DMS 273 (cell line): ENCODE measurements around the gene C8A.

Source experiments
- DNase-seq: peaks from one replicate; lab custom pipeline; 2025; ENCODE audit not compliant: unreplicated experiment; lab: John Stamatoyannopoulos, UW

Gene C8A

DNA sequence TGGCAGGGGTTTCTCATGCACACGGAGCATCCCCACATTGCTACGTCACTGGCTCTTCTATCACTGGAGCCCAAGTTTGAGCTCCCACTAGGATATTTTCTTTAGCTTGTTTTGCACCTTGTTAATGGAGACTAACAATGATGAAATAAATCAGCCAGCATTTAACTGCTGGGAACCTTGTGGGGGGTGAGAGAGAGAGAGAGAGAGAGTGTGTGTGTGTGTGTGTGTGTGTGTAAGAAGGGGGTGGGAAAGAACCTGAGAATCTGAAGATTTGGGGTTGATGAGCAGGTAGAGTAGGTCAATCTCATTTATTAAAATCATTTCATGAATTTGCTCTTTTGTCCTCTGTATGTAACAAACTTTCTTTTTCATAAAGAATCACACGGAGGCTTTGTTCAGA is 110.6 kb downstream of the C8A start:
- DNase-seq = no peak

- no peak for DNase-seq
Measured at GRCh38 chr1:56965916-56966697, 111.5 kb downstream of the C8A start, which contains the start of gene C8B. Gene C8B, minus strand, starts transcription at chr1:56966015. Its CDS starts 67 bp downstream, at chr1:56965948.

DNA sequence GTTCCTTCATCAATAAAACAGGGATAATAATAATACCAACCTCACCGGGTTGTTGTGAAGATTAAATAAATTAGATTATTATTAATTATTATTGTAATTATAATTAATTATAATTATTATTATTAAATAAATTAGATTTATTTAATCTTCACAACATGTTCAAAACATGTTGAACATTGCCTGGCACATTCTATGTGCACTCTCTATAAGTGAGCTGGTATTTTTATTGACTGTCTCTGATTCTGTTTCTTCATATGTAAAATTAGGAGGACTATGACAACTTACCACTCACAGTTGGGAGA is 112.1 kb downstream of the C8A start:
- DNase-seq = no peak

GRCh38 chr1:56967355-56967754 is 112.8 kb downstream of the C8A start:
- no peak for DNase-seq
